Neural cell (in vitro differentiated cells): ENCODE results near the gene LIG4. TPM values are rescaled to one million over a fixed set of nuclear protein-coding genes. Genes with fewer than 3 reads are reported as not detected.

Experiments
- H2AFZ ChIP-seq: fragments of 200-600, 300-800 bp; sonication (generic), shearing (Covaris generic); 2 replicates; pipeline ENCODE4 v1.6.0; 2014; ENCODE audit warnings: low read depth, mild to moderate bottlenecking, antibody characterized with exemption, low read length, moderate library complexity
- H3F3A ChIP-seq: fragments of 200-600 bp; shearing (Covaris generic); 2 replicates; pipeline ENCODE4 v1.6.1; 2016; ENCODE audit warnings: mild to moderate bottlenecking, moderate library complexity, mixed read lengths, antibody characterized with exemption, low read length; ENCODE audit not compliant: insufficient read depth, poor library complexity, severe bottlenecking
- H3K27ac ChIP-seq: fragments of 200-600, 300-800 bp; sonication (generic), shearing (Covaris generic); 2 replicates; pipeline ENCODE4 v1.5.1; 2014; ENCODE audit warnings: mild to moderate bottlenecking, low read length, moderate library complexity
- H3K27me3 ChIP-seq: fragments of 300-800, 200-600 bp; sonication (generic), shearing (Covaris generic); 2 replicates; pipeline ENCODE4 v1.6.0; 2014; ENCODE audit warnings: mild to moderate bottlenecking, low read depth, low read length, moderate library complexity; ENCODE audit not compliant: insufficient read depth
- H3K36me3 ChIP-seq: fragments of 300-800, 200-600 bp; sonication (generic), shearing (Covaris generic); 2 replicates; pipeline ENCODE4 v1.5.1; 2014; ENCODE audit warnings: mild to moderate bottlenecking, antibody characterized with exemption, low read length, moderate library complexity; ENCODE audit not compliant: insufficient read depth
- H3K4me2 ChIP-seq: fragments of 300-800, 200-600 bp; sonication (generic), shearing (Covaris generic); 2 replicates; pipeline ENCODE4 v1.6.0; 2014; ENCODE audit warnings: mild to moderate bottlenecking, low read length
- H3K4me3 ChIP-seq: fragments of 300-800, 200-600 bp; sonication (generic), shearing (Covaris generic); 2 replicates; pipeline ENCODE4 v1.5.1; 2014; ENCODE audit warnings: mild to moderate bottlenecking, low read length, moderate library complexity
- H3K79me2 ChIP-seq: fragments of 200-600 bp; shearing (Covaris generic); replicated peaks from 2 replicates; pipeline ENCODE4 v1.6.0; 2014; ENCODE audit warnings: mild to moderate bottlenecking, low read length, moderate library complexity; ENCODE audit not compliant: insufficient read depth
- H3K9ac ChIP-seq: fragments of 300-800, 200-600 bp; sonication (generic), shearing (Covaris generic); 2 replicates; pipeline ENCODE4 v1.6.1; 2016; ENCODE audit warnings: mild to moderate bottlenecking, low read length, mixed read lengths
- H3K9me2 ChIP-seq: fragments of 200-600 bp; shearing (Covaris generic); 2 replicates; pipeline ENCODE4 v1.6.1; 2016; ENCODE audit warnings: mild to moderate bottlenecking, low read length, mixed read lengths; ENCODE audit not compliant: insufficient read depth
- H3K9me3 ChIP-seq: fragments of 200-600, 300-800 bp; sonication (generic), shearing (Covaris generic); 2 replicates; pipeline ENCODE4 v1.6.1; 2016; ENCODE audit warnings: mild to moderate bottlenecking, mixed run types, low read length, moderate library complexity, mixed read lengths
- H4K20me1 ChIP-seq: fragments of 200-600 bp; shearing (Covaris generic); 2 replicates; pipeline ENCODE4 v1.6.1; 2016; ENCODE audit warnings: mild to moderate bottlenecking, mixed run types; ENCODE audit not compliant: insufficient read depth
- CTCF ChIP-seq: fragments of 450-650 bp; IDR thresholded peaks from 2 replicates; pipeline ENCODE4 v1.5.1; 2014; ENCODE audit warnings: antibody characterized with exemption, mild to moderate bottlenecking, moderate library complexity; ENCODE audit not compliant: poor library complexity, severe bottlenecking
- EP300 ChIP-seq: fragments of 450-650 bp; conservative IDR thresholded peaks from 2 replicates; pipeline ENCODE4 v1.6.1; 2014; ENCODE audit warnings: antibody characterized with exemption, mild to moderate bottlenecking, moderate library complexity; ENCODE audit not compliant: poor library complexity, severe bottlenecking
- EZH2 ChIP-seq: fragments of 200-600, 300-800 bp; shearing (Covaris generic), sonication (generic); IDR thresholded peaks from 2 replicates; pipeline ENCODE4 v1.6.1; 2014; ENCODE audit warnings: antibody characterized with exemption, low read length, borderline replicate concordance, mild to moderate bottlenecking; ENCODE audit not compliant: insufficient read depth, poor library complexity, severe bottlenecking
- MXI1 ChIP-seq: fragments of 450-650 bp; conservative IDR thresholded peaks from 2 replicates; pipeline ENCODE4 v1.6.1; 2014; ENCODE audit warnings: antibody characterized with exemption, mild to moderate bottlenecking; ENCODE audit not compliant: poor library complexity, severe bottlenecking
- POLR2AphosphoS5 ChIP-seq: IDR thresholded peaks from 2 replicates; pipeline ENCODE4 v1.6.1; 2012
- RAD21 ChIP-seq: fragments of 450-650 bp; conservative IDR thresholded peaks from 2 replicates; pipeline ENCODE4 v1.6.1; 2014; ENCODE audit warnings: antibody characterized with exemption, mild to moderate bottlenecking, moderate library complexity
- REST ChIP-seq: IDR thresholded peaks from 2 replicates; pipeline ENCODE4 v1.6.1; 2012; ENCODE audit warnings: borderline replicate concordance
- SMC3 ChIP-seq: fragments of 450-650 bp; conservative IDR thresholded peaks from 2 replicates; pipeline ENCODE4 v1.6.1; 2014; ENCODE audit warnings: antibody characterized with exemption, mild to moderate bottlenecking, moderate library complexity; ENCODE audit not compliant: poor library complexity
- TAF1 ChIP-seq: IDR thresholded peaks from 2 replicates; pipeline ENCODE4 v1.6.1; 2012; ENCODE audit warnings: low read depth
- polyA plus RNA-seq: library from polyadenylated mRNA; depleted of rRNA; stranded (reverse); fragments of >200 nt; gene quantifications from 2 replicates; pipeline ENCODE4 v1.2.3, GENCODE V29; 2014

Gene LIG4
- polyA plus RNA-seq, 1 donor from 2014 or later: 28.8 TPM

GRCh38 chr13:108200781-108201398 is 14.4 kb downstream of the LIG4 start:
- Histone ChIP-seq H3K4me3 (no peak overlapping the region), H3K9me2 (no peaks in the 10 kb centered on the region), H3K27me3 (no peaks in the 10 kb centered on the region), H2AFZ (no peak overlapping the region), H3K36me3 (no peaks in the 10 kb centered on the region), H3F3A (no peaks in the 10 kb centered on the region), H3K9me3 (no peaks in the 10 kb centered on the region), H4K20me1 (no peaks in the 10 kb centered on the region), H3K4me2 (no peak overlapping the region), H3K9ac (no peak overlapping the region), H3K27ac (no peak overlapping the region), H3K79me2 (no peaks in the 10 kb centered on the region)
- TF ChIP-seq CTCF (no peak), EZH2 (no peak), MXI1 (no peak), EP300 (no peak), RAD21 (no peak), REST (no peak), POLR2AphosphoS5 (no peak), TAF1 (no peak), SMC3 (no peak)

GRCh38 chr13:108195861-108196260 is 19.5 kb downstream of the LIG4 start:
- Histone ChIP-seq H3K27ac (no peak overlapping the region), H3K4me3 (no peak overlapping the region), H3K9me2 (no peaks in the 10 kb centered on the region), H3K9me3 (no peaks in the 10 kb centered on the region), H4K20me1 (no peaks in the 10 kb centered on the region), H3F3A (no peaks in the 10 kb centered on the region), H3K4me2 (no peak overlapping the region), H3K27me3 (no peaks in the 10 kb centered on the region), H2AFZ (no peak overlapping the region), H3K36me3 (no peaks in the 10 kb centered on the region), H3K9ac (no peak overlapping the region), H3K79me2 (no peaks in the 10 kb centered on the region)
- no peak for TF ChIP-seq EP300
- no peak for TF ChIP-seq REST
- TF ChIP-seq MXI1: no peak
- no peak for TF ChIP-seq POLR2AphosphoS5
- no peak for TF ChIP-seq CTCF
- TF ChIP-seq EZH2: no peak
- TF ChIP-seq RAD21: no peak
- no peak for TF ChIP-seq TAF1
- no peak for TF ChIP-seq SMC3
